Superior temporal gyrus (tissue), 1 donor: ENCODE data around the gene PDE6B.
"Not testable (repeated sequence)": the region's sequence is repeated elsewhere in the genome, so short reads cannot be mapped to it uniquely, and the experiment has no call there.

Source experiments
- DNase-seq: peaks from one replicate; pipeline ENCODE4 v3.0.0-alpha.2; 2016; ENCODE audit errors: extremely low spot score

The PDE6B gene

DNA sequence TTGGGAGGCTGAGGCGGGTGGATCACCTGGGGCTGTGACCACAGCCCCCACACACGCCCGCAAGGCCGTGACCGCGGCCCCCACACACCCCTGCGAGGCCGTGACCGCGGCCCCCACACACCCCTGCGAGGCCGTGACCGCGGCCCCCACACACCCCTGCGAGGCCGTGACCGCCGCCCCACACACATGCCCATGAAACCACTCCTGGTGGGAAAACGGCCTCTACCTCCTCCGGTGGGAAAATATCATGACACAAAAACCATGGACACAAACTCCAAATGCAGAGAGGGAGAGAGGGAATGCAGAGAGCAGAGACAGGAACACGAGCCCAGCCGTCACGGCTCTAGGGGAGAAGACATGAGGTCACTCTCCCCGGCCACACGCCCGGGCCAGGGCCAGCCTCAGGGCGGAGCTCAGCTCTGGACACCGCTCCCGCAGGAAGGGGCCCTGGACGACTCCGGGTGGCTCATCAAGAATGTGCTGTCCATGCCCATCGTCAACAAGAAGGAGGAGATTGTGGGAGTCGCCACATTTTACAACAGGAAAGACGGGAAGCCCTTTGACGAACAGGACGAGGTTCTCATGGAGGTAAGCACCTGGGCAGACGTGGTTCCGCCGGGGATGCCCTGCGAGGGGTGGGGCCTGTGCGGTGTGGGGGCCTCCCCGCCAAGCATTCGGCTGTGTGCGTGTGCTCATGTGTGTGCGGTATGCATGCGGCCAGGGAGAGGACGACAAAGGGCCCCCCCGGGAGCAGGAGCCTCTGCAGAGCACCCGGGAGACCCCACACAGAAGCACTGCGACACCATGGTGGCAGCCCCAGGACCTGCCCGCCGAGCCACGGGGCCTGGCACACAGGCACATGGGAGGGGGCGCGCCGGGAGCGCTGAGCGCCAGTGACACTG, 31.3 kb downstream of the PDE6B start:
- no peak for DNase-seq

- no peak for DNase-seq
Observed at GRCh38 chr4:657338-657833, 32.0 kb downstream of the PDE6B start.

DNA sequence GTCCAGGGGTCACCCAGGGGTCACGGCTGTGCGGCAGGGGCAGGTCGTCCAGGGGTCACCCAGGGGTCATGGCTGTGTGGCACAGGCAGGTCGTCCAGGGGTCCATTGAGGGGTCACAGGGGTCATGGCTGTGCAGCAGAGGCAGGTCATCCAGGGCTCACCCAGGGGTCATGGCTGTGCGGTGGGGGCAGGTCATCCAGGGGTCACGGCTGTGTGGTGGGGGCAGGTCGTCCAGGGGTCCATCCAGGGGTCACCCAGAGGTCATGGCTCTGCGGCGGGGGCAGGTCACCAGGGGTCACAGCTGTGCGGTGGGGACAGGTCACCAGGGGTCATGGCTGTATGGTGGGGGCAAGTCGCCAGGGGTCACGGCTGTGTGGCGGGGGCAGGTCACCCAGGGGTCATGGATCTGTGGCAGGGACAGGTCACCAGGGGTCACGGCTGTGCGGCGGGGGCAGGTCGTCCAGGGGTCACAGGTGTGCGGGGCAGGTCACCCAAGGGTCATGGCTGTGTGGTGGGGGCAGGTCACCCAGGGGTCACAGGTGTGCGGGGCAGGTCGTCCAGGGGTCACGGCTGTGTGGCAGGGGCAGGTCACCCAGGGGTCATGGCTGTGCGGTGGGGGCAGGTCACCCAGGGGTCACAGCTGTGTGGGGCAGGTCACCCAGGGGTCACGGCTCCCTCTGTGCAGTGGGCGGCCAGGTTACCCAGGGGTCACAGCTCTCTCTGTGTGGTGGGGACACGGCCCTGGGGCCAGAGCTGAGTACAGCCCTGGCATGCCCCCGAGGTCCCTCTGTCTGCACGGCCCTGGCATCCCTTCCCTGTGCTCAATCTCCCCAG, 32.7 kb downstream of the PDE6B start:
- DNase-seq, result no peak

DNA sequence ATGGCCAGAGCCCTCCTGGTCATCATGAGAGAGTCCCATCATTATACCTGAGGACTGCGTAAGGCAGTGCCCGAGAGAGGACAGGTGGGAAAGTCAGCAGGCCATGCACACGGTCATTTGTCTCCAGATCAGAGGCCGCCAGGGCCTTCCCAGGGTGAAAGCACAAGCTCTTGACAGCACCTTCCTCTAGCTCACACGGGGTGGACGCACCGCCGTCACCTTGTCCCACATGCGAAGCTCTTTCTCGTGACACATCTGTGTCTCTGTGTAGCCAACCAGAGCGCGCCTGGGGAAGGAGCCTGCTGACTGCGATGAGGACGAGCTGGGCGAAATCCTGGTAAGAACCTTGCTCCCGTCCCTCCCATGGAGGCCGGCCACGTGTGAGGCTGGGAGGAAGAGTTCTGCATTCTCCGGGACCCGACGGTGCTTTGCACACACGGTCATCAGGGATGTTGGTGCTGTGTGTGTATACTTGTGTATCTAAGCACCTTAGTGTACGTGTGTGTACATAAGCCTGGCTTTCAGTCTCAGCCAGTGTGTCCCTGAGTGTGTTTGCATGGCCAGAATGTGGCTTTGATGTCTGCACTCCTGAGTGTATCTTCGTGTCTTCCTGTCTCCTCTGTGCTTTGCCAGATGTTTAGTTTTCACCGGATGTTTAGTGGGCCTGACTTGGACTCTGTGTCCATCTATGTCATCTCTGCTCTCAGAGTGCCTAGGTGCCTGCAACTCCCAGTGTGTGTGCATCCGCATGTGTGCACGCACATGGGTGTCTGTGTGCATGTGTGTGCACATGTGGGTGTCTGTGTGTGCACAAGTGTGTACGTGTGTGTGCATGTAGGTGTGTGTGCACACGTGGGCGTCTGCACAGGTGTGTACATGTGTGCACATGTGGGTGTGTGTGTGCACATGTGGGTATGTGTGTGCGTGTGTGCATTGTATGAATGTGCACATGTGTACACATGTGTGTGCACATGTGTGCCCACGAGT, 33.6 kb downstream of the PDE6B start:
- DNase-seq, result no peak

GRCh38 chr4:659851-660250, 34.5 kb downstream of the PDE6B start:
- DNase-seq, result no peak

DNA sequence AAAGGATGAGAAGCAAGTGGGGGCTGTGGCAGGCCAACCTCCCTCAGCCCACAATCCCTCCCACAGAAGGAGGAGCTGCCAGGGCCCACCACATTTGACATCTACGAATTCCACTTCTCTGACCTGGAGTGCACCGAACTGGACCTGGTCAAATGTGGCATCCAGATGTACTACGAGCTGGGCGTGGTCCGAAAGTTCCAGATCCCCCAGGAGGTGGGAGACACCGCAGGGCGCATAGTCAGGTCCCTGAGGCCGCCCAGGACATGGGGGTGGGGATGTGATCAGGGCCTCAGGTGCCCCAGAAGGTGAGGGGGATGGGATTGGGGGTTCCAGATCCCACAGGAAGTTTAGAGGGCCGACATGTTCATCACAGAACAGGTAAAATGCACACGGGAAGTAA, 35.0 kb downstream of the PDE6B start:
- no peak for DNase-seq

GRCh38 chr4:661231-661630, 35.9 kb downstream of the PDE6B start:
- no peak for DNase-seq

GRCh38 chr4:661881-662761, 36.7 kb downstream of the PDE6B start:
- no peak for DNase-seq

DNA sequence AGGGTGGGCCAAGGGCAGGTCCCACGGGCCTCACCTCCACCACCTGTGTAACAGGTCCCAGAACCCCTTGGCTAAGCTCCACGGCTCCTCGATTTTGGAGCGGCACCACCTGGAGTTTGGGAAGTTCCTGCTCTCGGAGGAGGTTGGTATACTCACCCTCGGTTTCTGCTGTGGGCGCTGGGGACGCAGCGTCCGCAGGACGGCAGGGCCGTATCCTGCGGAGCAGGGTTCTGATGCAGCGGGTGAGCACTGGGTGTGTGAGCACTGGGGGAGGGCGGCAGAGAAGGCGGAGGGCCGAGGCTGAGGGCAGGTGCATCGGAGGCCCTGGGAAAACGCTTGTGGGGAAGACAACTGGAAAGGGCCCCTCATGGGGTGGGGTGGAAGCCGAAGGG, 37.7 kb downstream of the PDE6B start:
- DNase-seq, result no peak

DNA sequence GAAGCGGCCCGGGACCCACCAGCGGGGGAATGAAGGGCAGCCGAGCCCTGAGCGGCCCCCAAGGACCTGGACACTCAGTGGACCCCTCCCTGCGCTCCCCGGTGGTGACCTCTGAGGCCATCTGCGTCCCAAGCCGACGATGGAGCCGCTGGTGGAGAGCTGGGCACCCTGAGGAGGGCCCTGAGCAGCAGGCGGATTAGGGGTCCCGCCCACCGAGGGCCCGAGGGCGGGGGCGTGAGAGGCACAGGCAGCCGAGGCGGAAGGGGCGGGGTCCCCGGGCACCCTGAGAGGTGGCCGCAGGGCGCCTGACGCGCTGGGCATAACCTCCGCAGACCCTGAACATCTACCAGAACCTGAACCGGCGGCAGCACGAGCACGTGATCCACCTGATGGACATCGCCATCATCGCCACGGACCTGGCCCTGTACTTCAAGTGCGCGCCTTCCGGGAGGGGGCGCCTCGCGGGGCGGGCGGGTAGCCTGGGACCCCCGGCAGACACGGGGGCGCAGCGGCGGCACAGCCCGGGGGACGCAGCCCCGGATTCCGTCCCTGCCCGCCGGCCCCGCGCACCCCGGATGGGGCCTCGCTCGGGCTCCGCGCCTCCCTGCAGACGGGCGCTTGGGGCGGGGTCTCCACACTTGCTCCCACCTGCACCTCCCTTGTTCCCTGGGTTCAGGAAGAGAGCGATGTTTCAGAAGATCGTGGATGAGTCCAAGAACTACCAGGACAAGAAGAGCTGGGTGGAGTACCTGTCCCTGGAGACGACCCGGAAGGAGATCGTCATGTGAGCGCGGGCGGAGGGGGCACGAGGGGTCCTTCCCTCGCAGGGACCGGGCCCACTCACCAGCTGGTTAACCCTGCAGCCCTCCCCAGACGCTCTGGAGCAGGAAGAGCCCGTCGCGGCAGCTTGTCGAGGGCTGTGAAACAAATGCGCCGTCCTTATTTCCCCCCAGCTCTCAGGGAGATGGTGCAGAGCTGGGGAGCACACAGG, 38.4 kb downstream of the PDE6B start:
- DNase-seq, result no peak

- DNase-seq, result no peak
Observed at GRCh38 chr4:664713-665231, 39.4 kb downstream of the PDE6B start.

DNA sequence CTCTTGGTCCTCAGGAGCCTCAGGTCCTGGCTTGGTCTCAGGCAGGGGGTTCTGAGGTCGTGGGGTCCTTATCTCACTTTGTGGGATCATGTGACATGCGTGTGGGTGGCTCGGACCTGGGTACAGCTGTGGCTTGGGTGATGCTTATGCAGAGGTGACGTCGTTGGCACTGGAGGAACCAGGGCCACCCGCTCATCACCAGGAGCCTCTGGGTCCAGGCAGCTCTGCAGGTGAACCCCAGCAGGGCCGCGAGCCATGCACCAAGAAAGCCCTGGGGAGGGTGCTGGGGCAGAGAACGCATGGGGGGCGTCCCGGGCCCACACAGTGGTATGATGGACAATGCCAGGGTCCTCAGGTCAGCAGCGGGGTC, 40.0 kb downstream of the PDE6B start:
- no peak for DNase-seq

GRCh38 chr4:665751-666435, 40.5 kb downstream of the PDE6B start:
- no peak for DNase-seq

GRCh38 chr4:666436-666810, 41.0 kb downstream of the PDE6B start:
- no peak for DNase-seq

- DNase-seq, result no peak
Observed at GRCh38 chr4:666822-667544, 41.6 kb downstream of the PDE6B start.

GRCh38 chr4:667545-667925, 42.2 kb downstream of the PDE6B start:
- DNase-seq, result no peak

DNA sequence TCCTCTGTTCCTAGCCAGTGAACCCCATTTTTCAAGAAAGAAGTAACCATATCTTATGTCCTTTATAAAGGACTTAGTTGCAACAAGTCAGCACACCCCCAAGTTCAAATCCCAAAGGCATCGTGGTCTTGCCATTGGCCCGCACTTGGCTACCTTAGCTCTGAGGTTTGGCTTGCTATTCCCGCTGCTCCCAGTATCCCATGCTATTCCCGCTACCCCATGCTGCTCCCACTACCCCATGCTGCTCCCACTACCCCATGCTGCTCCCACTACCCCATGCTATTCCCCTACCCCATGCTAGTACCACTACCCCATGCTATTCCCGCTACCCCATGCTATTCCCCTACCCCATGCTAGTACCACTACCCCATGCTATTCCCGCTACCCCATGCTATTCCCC, 42.8 kb downstream of the PDE6B start:
- not testable (repeated sequence) for DNase-seq
